A673 (cell line): Measurements from ENCODE around the gene ARHGEF7. TPM values are rescaled to one million over a fixed set of nuclear protein-coding genes. Genes with fewer than 3 reads are reported as not detected.

Source experiments
- BruUV-seq: library from RNA; stranded (reverse); fragments of 400-500 nt; replicated peaks from 2 replicates; lab custom pipeline; 2021; lab: Mats Ljungman, UMichigan
- CTCF ChIA-PET: fragments of 300-600 bp; sonication (Branson Sonifier 250); formaldehyde crosslinking; loops from one replicate; lab custom pipeline; 2022; ENCODE audit warnings: antibody characterized with exemption; lab: Charles Lee
- POLR2A ChIA-PET: fragments of 300-600 bp; sonication (Branson Sonifier 250); formaldehyde crosslinking; loops from one replicate; lab custom pipeline; 2022; ENCODE audit warnings: antibody characterized with exemption; ENCODE audit not compliant: low non-redundant PET; lab: Charles Lee
- DNase-seq: peaks from one replicate; pipeline ENCODE4 v3.0.0-alpha.2; 2015; ENCODE audit warnings: low spot score
- H3K27ac ChIP-seq: fragments of 200-600 bp; sonication (generic); 2 replicates; pipeline ENCODE4 v1.5.1; 2016; ENCODE audit warnings: mixed run types, low read depth, mild to moderate bottlenecking, mixed read lengths, antibody characterized with exemption, low read length; ENCODE audit not compliant: poor library complexity, severe bottlenecking
- H3K27me3 ChIP-seq: fragments of 200-600 bp; sonication (generic); replicated peaks from 2 replicates; pipeline ENCODE4 v1.6.1; 2017; ENCODE audit warnings: mixed run types, low read depth, mild to moderate bottlenecking, mixed read lengths, antibody characterized with exemption, low read length; ENCODE audit not compliant: insufficient read depth, poor library complexity
- H3K36me3 ChIP-seq: fragments of 200-600 bp; sonication (generic); 2 replicates; pipeline ENCODE4 v1.6.1; 2016; ENCODE audit warnings: mixed run types, mild to moderate bottlenecking, mixed read lengths, antibody characterized with exemption, low read length; ENCODE audit not compliant: insufficient read depth, poor library complexity, severe bottlenecking
- H3K4me1 ChIP-seq: fragments of 200-600 bp; sonication (generic); 2 replicates; pipeline ENCODE4 v1.6.1; 2017; ENCODE audit warnings: mixed run types, mild to moderate bottlenecking, mixed read lengths, antibody characterized with exemption, low read length; ENCODE audit not compliant: insufficient read depth, poor library complexity, severe bottlenecking
- H3K4me3 ChIP-seq: fragments of 200-600 bp; sonication (generic); 2 replicates; pipeline ENCODE4 v1.5.1; 2016; ENCODE audit warnings: low read depth, mixed run types, mild to moderate bottlenecking, mixed read lengths, low read length; ENCODE audit not compliant: poor library complexity, severe bottlenecking
- H3K9me3 ChIP-seq: fragments of 200-600 bp; sonication (generic); 2 replicates; pipeline ENCODE4 v1.6.1; 2016; ENCODE audit warnings: mixed run types, low read depth, mild to moderate bottlenecking, mixed read lengths, antibody characterized with exemption, low read length; ENCODE audit not compliant: poor library complexity, severe bottlenecking
- CTCF ChIP-seq: fragments of 300-800, 200-600 bp; sonication (generic); conservative IDR thresholded peaks from 2 replicates; pipeline ENCODE4 v1.5.1; 2017; ENCODE audit warnings: low read depth, mild to moderate bottlenecking, antibody characterized with exemption, low read length, moderate library complexity, mixed read lengths
- EZH2 ChIP-seq: fragments of 200-600 bp; sonication (generic); IDR thresholded peaks from 2 replicates; pipeline ENCODE4 v1.6.1; 2017; ENCODE audit warnings: borderline replicate concordance, low read depth, mild to moderate bottlenecking, mixed read lengths, antibody characterized with exemption, low read length; ENCODE audit not compliant: poor library complexity, severe bottlenecking
- intact Hi-C: fragments of 100-400 bp; cut with micrococcal nuclease; formaldehyde crosslinking; loops from one replicate; pipeline ENCODE4 v1.10.0; 2022; ENCODE audit not compliant: unreplicated experiment
- total RNA-seq: library from RNA; stranded (reverse); gene quantifications from 2 replicates; pipeline ENCODE4 v1.2.3, GENCODE V29; 2021

The ARHGEF7 gene
- total RNA-seq, 1 experiment from 2014 or later, result 39.9 TPM

- CTCF ChIA-PET, result no interaction called here
- Histone ChIP-seq H3K36me3 (peaks cover 5% of the 10 kb centered on the region), H3K27me3 (no peaks in the 10 kb centered on the region), H3K9me3 (no peaks in the 10 kb centered on the region), H3K4me1 (no peaks in the 10 kb centered on the region), H3K27ac (no peak overlapping the region), H3K4me3 (no peak overlapping the region)
- no peak for DNase-seq
- BruUV-seq, result no TSS peak
- intact Hi-C loops, result no loop called here
- POLR2A ChIA-PET, result no interaction called here
- TF ChIP-seq EZH2, result no peak
- no peak for TF ChIP-seq CTCF
Observed at GRCh38 chr13:111239764-111240670, 124.9 kb downstream of the ARHGEF7 start.

- H3K27ac ChIP-seq, result no peak overlapping the region
- H3K4me1 ChIP-seq, result no peaks in the 10 kb centered on the region
- POLR2A ChIA-PET, result no interaction called here
- peaks cover 5% of the 10 kb centered on the region for H3K36me3 ChIP-seq
- TF ChIP-seq CTCF (no peak), EZH2 (no peak)
- CTCF ChIA-PET, result no interaction called here
- DNase-seq, result no peak
- intact Hi-C loops, result no loop called here
- no peaks in the 10 kb centered on the region for H3K9me3 ChIP-seq
- H3K27me3 ChIP-seq, result no peaks in the 10 kb centered on the region
- H3K4me3 ChIP-seq, result no peak overlapping the region
- no TSS peak for BruUV-seq
Observed at GRCh38 chr13:111241006-111241755, 126.1 kb downstream of the ARHGEF7 start.

- TF ChIP-seq CTCF (no peak), EZH2 (no peak)
- no peaks in the 10 kb centered on the region for H3K4me1 ChIP-seq
Observed at GRCh38 chr13:111241862-111242261, 126.8 kb downstream of the ARHGEF7 start.

More at GRCh38 chr13:111241862-111242261, 126.8 kb downstream of the ARHGEF7 start:
- no peaks in the 10 kb centered on the region for H3K9me3 ChIP-seq
- POLR2A ChIA-PET, result no interaction called here
- H3K36me3 ChIP-seq, result peaks cover 5% of the 10 kb centered on the region
- intact Hi-C loops, result no loop called here
- DNase-seq, result no peak
- no peak overlapping the region for H3K4me3 ChIP-seq
- no TSS peak for BruUV-seq
- CTCF ChIA-PET, result no interaction called here
- no peak overlapping the region for H3K27ac ChIP-seq
- no peaks in the 10 kb centered on the region for H3K27me3 ChIP-seq
